ENCODE results near the gene WASF3.

DNA sequence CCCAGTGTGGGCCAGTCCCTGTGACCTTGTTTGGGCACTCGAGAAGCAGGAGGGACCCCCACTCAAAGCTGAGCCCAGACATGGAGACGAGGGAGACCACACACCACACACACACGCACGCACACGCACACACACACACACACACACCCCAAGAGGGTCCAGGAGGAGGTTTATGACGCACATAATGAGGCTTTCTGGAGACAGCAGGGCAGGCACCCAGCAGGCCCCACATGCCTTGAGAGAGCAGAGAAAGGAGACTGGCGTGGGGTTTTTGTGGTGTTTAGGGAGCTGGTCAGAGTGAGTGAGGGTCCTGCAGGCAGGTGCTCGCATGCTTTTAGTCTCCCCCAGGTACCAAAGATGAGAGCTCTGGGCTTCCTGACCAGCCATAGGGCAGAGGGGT is 160.7 kb downstream of the WASF3 start:
- TF ChIP-seq CTCF (IDR thresholded peaks at IDR 0.05; ENCODE audit: low read depth, low read length) (no peak), EZH2phosphoT487 (IDR thresholded peaks at IDR 0.05; ENCODE audit: low read depth) (no peak)
